DND-41 (cell line): ENCODE results near the gene VKORC1L1.

Experiments used
- ATAC-seq: fragments of 200-7000 bp; cut with Tn5 transposase; 3 replicates; pipeline ENCODE4 v1.9.1; 2021; ENCODE audit warnings: low read depth; ENCODE audit not compliant: insufficient read depth
- DNase-seq: peaks from one replicate; pipeline ENCODE4 v3.0.0-alpha.2; 2020
- H2AFZ ChIP-seq: 2 replicates; pipeline ENCODE4 v1.6.0; 2012; ENCODE audit warnings: low read depth, low read length
- H3K27ac ChIP-seq: 2 replicates; pipeline ENCODE4 v1.5.1; 2012; ENCODE audit warnings: low read length, inconsistent platforms
- H3K27me3 ChIP-seq: fragments of 200-600 bp; sonication (generic); 2 replicates; pipeline ENCODE4 v1.6.0; 2012; ENCODE audit warnings: low read length, mild to moderate bottlenecking, inconsistent platforms; ENCODE audit not compliant: insufficient read depth, poor library complexity
- H3K36me3 ChIP-seq: 2 replicates; pipeline ENCODE4 v1.5.1; 2012; ENCODE audit warnings: low read length, inconsistent platforms; ENCODE audit not compliant: insufficient read depth
- H3K4me1 ChIP-seq: 2 replicates; pipeline ENCODE4 v1.5.1; 2012; ENCODE audit warnings: mild to moderate bottlenecking, low read length; ENCODE audit not compliant: insufficient read depth
- H3K4me2 ChIP-seq: 2 replicates; pipeline ENCODE4 v1.6.0; 2012; ENCODE audit warnings: mild to moderate bottlenecking, moderate library complexity, low read length, inconsistent platforms; ENCODE audit not compliant: insufficient read depth
- H3K4me3 ChIP-seq, 2 experiments: fragments of 200-600 bp in 1 of 2; shearing (Covaris generic) in 1 of 2; 2 replicates each; pipeline ENCODE4 v1.5.1; 2012 to 2016; ENCODE audit warnings: inconsistent platforms in 2 of 2, low read length in 2 of 2, mild to moderate bottlenecking in 2 of 2, low read depth in 1 of 2, moderate library complexity in 1 of 2
- H3K79me2 ChIP-seq: 2 replicates; pipeline ENCODE4 v1.6.0; 2012; ENCODE audit warnings: low read length, inconsistent platforms; ENCODE audit not compliant: insufficient read depth
- H3K9ac ChIP-seq: 2 replicates; pipeline ENCODE4 v1.6.0; 2012; ENCODE audit warnings: low read depth, mild to moderate bottlenecking, inconsistent platforms, low read length, moderate library complexity
- H3K9me3 ChIP-seq: 2 replicates; pipeline ENCODE4 v1.5.1; 2012; ENCODE audit warnings: low read length, moderate library complexity, mild to moderate bottlenecking, inconsistent platforms; ENCODE audit not compliant: insufficient read depth, severe bottlenecking
- H4K20me1 ChIP-seq: 2 replicates; pipeline ENCODE4 v1.6.0; 2012; ENCODE audit warnings: low read length; ENCODE audit not compliant: insufficient read depth
- EZH2 ChIP-seq: IDR thresholded peaks from 3 replicates; pipeline ENCODE4 v1.6.1; 2012; ENCODE audit warnings: borderline replicate concordance, low read depth, mild to moderate bottlenecking, moderate library complexity, low read length, inconsistent platforms; ENCODE audit not compliant: severe bottlenecking
- TF ChIP-seq, protein P1 (sequence below): IDR thresholded peaks from 2 replicates; pipeline ENCODE4 v1.5.1; 2012; ENCODE audit warnings: borderline replicate concordance, low read length, moderate library complexity, mild to moderate bottlenecking; ENCODE audit not compliant: poor library complexity, severe bottlenecking; ENCODE audit errors: extremely low read depth

Gene VKORC1L1

DNA sequence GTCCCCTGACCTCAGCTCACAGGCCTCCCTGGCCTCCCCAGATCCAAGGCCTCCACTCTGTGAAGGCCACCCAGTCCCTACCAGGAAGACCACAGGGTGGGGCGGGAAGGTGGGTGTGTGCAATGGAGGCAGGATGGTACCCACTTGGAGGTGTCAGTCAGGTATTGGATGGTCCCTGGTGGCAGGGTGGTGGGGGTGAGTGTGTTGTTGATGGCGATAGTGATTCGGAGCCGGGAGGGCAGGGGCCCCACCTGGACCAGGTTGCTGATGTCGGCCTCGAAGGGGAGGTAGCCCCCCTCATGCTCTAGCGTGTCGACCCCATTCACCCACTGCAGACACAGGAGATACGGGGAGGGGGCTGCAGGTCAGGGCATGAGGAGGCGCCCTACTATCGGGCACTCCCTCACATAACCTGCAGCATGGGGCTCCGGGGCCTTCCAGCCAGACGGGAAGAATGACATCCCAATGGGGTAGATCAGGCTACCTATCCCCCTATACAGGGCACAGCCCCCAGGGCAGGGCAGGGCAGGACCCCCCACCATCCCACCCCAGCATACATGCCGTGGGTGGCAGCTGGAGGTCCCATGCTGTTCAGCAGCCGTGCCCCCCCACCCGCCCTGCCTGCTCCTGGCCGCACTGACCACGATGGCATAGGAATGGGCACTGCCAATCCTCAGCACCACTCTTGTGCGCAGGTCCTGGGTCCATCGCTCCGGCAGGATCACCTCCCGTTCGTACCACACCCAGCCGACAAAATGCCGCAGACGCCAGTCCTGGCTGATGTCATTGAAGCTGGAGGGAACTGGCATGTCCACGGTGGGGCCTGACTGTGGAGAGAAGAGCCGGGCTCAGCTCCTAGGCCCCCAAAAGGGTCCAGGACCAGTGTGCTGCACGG lies 107.0 kb downstream of the VKORC1L1 start:
- Histone ChIP-seq H3K9ac (peak overlapping the region; percentile 99), H3K9me3 (no peaks in the 10 kb centered on the region), H3K4me2 (peak overlapping the region; percentile 92), H2AFZ (no peak overlapping the region), H4K20me1 (peaks cover 31% of the 10 kb centered on the region), H3K4me3 (peak overlapping the region in 1 of 2 experiments; percentile 95; a peak in 2 of 4 replicates), H3K27me3 (no peaks in the 10 kb centered on the region), H3K79me2 (peaks cover 50% of the 10 kb centered on the region), H3K27ac (peak overlapping the region; percentile 78), H3K36me3 (peaks cover 49% of the 10 kb centered on the region), H3K4me1 (peaks cover 31% of the 10 kb centered on the region)
- ATAC-seq (no peak), DNase-seq (no peak)
- TF ChIP-seq, protein P1, sequence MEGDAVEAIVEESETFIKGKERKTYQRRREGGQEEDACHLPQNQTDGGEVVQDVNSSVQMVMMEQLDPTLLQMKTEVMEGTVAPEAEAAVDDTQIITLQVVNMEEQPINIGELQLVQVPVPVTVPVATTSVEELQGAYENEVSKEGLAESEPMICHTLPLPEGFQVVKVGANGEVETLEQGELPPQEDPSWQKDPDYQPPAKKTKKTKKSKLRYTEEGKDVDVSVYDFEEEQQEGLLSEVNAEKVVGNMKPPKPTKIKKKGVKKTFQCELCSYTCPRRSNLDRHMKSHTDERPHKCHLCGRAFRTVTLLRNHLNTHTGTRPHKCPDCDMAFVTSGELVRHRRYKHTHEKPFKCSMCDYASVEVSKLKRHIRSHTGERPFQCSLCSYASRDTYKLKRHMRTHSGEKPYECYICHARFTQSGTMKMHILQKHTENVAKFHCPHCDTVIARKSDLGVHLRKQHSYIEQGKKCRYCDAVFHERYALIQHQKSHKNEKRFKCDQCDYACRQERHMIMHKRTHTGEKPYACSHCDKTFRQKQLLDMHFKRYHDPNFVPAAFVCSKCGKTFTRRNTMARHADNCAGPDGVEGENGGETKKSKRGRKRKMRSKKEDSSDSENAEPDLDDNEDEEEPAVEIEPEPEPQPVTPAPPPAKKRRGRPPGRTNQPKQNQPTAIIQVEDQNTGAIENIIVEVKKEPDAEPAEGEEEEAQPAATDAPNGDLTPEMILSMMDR: no peak
- TF ChIP-seq EZH2: no peak

DNA sequence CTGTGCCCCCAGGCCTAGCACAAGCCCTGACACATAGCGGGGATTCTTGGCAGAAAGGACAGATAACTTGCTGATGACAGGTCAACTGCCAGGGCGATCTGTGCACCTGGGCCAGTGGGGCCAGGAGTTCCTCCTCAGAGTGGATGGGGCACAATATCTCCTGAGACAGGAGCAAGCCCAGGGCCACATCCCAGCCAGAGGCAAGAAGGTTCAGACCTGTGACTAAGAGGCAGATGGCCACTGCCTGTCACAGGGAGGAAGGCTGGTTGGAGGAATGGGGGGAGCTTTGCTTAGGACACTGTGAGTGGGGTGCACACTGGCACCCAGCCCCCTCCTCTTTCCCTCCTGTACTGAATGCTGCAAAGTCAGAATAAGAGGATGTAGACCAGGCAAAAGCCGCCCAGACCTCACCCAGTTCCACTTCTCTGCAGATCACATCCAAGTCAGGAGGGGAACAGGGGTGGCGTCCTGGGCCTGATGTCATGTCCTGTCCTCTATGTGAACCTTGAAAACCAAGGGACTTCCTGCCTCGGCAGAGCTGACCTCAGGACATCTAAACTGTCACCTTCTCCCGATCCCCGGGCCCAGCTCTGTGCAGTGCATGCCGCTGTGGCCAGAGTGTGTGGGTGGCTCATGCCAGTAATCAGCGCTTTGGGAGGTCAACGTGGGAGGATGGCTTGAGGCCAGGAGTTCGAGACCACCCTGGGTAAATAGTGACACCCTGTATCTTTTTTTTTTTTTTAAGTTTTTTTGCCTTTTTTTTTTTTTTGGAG lies 107.8 kb downstream of the VKORC1L1 start:
- Histone ChIP-seq H3K36me3 (peaks cover 41% of the 10 kb centered on the region), H3K27ac (peak overlapping the region; percentile 78), H3K9ac (peak overlapping the region; percentile 99), H2AFZ (no peak overlapping the region), H3K4me1 (peaks cover 31% of the 10 kb centered on the region), H3K79me2 (peaks cover 50% of the 10 kb centered on the region), H3K4me3 (peak overlapping the region; percentile 95 to 97; a peak in 3 of 4 replicates), H3K27me3 (no peaks in the 10 kb centered on the region), H4K20me1 (peaks cover 28% of the 10 kb centered on the region), H3K4me2 (peak overlapping the region; percentile 92), H3K9me3 (no peaks in the 10 kb centered on the region)
- DNase-seq: peak; percentile 52
- no peak for TF ChIP-seq EZH2
- TF ChIP-seq, protein P1: no peak
- ATAC-seq: peak; percentile 28

DNA sequence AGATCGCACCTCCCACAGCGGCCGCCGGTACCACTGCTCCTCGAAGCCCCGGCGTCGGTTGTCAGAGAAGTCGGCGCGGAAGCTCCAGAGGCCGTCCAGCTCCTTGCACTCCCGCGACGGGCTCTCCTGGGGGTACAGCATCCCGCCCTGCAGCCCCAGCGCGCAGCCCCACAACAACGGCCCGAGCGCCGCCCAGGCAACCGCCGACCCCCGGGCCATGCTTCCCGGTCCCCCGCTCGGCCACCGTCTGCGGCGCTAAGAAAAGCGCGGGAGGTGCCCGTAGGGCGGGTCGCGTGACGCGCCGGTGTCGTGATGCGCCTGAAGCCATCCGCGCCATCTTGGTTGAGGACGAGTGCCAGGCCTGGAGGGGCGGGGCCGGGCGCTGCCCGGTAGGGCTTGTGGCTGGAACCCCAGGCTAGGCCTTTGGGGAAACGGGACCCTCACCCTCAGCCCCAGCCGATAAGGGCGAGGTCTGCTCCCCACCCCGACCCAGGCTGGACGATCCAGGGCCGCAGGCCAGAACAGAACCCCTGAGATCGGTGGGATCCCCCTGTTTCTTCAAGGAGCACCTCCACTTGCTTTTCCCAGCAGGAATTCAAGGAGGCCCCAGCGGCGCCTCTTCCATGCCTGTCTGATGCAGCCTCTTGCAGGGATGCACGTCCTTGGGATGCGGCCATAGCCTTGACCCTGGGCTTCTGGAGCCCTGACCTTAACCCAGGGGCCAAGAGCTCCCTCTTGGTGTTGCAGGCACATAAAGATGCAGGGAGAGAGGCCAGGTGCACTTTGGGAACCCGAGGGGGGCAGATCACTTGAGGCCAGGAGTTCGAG lies 109.3 kb downstream of the VKORC1L1 start, which contains the start of gene GUSB:
Gene GUSB (minus strand): TSS at position 249 of the 828 bp plus-strand sequence. CDS start 30 bp downstream, at position 219.
- H3K27ac ChIP-seq: peak within 1 kb of the TSS; percentile 78
- peaks cover 31% of the 10 kb centered on the region for H3K4me1 ChIP-seq
- ATAC-seq: peak; percentile 90
- H3K79me2 ChIP-seq: peaks cover 41% of the 10 kb centered on the region
- H4K20me1 ChIP-seq: peaks cover 25% of the 10 kb centered on the region
- H3K9me3 ChIP-seq: no peaks in the 10 kb centered on the region
- DNase-seq: peak; percentile 94
- H3K27me3 ChIP-seq: no peaks in the 10 kb centered on the region
- H3K4me2 ChIP-seq: peak within 1 kb of the TSS; percentile 92
- TF ChIP-seq, protein P1: peak; percentile 1
- TF ChIP-seq EZH2: no peak
- peak within 1 kb of the TSS; percentile 99 for H3K9ac ChIP-seq
- H3K36me3 ChIP-seq: peaks cover 27% of the 10 kb centered on the region
- H3K4me3 ChIP-seq: peak within 1 kb of the TSS; percentile 95 to 97
- H2AFZ ChIP-seq: peak within 1 kb of the TSS; percentile 99
